GM18858 (cell line): Measurements from ENCODE around the gene SCAND1.

Experiments used
- ATAC-seq: cut with Tn5 transposase; IDR thresholded peaks from one replicate; pipeline ENCODE4 v1.9.1; 2021; ENCODE audit not compliant: unreplicated experiment

SCAND1 gene

GRCh38 chr20:35908007-35908406 is 46.3 kb downstream of the SCAND1 start:
- no peak for ATAC-seq

- no peak for ATAC-seq
Measured at GRCh38 chr20:35907017-35907701, 47.1 kb downstream of the SCAND1 start.

GRCh38 chr20:35904982-35905663 is 49.2 kb downstream of the SCAND1 start:
- ATAC-seq, result no peak

GRCh38 chr20:35903843-35904242 is 50.5 kb downstream of the SCAND1 start:
- no peak for ATAC-seq
